AG09319 (cell line): ENCODE data around the gene SERGEF.
A peak's percentile ranks its signal among the peaks of the same experiment; 100 is the strongest.

Source experiments
- DNase-seq: peaks from one replicate; pipeline ENCODE4 v3.0.0-alpha.2; 2010; ENCODE audit warnings: low read depth; ENCODE audit errors: extremely low read depth
- TF ChIP-seq, protein P1 (sequence below): IDR thresholded peaks from 2 replicates; pipeline ENCODE4 v1.5.1; 2011; ENCODE audit warnings: low read depth, mild to moderate bottlenecking, inconsistent platforms, low read length, moderate library complexity

SERGEF gene

DNA sequence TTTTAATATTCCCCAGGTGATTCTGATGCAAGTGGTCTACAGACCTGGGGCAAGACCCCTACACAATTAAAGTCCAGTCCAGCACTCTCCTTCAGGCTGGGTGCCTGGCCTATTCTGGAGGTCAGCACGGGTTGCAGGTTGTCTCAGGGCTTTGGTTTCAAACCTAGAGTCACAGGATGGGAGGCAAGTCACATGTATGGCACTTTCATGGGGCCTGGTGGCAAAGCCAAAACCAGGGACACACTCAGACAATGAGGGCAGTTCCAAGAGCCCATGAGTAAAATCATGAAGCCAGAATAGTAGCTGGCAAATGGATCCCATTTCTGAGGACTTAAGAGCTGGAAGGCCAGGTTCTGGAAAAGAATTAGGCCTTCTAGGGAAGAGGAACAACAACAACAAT lies 181.6 kb downstream of the SERGEF start:
- no peak for DNase-seq
- TF ChIP-seq, protein P1, sequence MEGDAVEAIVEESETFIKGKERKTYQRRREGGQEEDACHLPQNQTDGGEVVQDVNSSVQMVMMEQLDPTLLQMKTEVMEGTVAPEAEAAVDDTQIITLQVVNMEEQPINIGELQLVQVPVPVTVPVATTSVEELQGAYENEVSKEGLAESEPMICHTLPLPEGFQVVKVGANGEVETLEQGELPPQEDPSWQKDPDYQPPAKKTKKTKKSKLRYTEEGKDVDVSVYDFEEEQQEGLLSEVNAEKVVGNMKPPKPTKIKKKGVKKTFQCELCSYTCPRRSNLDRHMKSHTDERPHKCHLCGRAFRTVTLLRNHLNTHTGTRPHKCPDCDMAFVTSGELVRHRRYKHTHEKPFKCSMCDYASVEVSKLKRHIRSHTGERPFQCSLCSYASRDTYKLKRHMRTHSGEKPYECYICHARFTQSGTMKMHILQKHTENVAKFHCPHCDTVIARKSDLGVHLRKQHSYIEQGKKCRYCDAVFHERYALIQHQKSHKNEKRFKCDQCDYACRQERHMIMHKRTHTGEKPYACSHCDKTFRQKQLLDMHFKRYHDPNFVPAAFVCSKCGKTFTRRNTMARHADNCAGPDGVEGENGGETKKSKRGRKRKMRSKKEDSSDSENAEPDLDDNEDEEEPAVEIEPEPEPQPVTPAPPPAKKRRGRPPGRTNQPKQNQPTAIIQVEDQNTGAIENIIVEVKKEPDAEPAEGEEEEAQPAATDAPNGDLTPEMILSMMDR = no peak

DNA sequence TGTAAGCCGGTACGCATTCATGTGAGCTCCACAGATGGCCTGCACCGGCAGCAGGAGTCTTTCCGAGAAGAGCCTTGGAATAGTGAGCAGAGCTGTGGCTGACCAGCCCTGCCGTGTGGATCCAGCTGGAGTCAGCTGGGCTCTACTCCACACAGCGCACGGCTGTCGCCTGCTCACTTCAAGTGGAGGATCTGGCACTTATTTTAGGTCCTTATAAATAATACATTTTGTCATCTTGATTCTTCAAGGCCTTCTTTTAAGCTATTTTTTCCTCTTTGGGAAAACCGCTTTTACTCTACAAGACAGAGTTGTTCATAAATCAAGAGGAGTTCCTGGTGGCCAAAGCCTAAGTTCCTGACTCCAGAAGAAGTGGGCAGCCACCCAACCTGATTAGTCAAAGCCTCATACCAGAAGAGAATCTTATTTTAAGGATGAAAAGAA lies 184.5 kb downstream of the SERGEF start:
- DNase-seq = no peak
- TF ChIP-seq, protein P1 = no peak

DNA sequence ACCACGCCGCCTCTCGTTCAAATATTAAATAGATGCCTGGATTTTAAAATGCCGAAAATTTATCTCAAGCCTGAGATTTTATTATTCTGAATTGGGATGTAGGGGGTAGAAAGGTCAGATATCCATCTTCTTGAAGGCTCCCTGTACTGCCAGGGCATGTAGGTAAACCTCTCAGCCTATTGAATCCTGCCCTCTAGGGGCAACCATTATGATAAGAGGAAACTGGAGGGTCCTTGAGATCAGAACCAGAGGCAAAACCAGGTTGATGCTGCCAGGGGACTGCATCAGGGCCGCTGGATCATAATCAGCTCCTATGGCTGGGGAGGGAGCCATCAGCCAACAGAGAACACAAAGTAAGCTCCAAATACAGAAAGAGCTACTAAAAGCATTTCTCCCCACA lies 185.8 kb downstream of the SERGEF start:
- no peak for DNase-seq
- TF ChIP-seq, protein P1 = no peak; the same call in 1 of the 2 replicates

DNA sequence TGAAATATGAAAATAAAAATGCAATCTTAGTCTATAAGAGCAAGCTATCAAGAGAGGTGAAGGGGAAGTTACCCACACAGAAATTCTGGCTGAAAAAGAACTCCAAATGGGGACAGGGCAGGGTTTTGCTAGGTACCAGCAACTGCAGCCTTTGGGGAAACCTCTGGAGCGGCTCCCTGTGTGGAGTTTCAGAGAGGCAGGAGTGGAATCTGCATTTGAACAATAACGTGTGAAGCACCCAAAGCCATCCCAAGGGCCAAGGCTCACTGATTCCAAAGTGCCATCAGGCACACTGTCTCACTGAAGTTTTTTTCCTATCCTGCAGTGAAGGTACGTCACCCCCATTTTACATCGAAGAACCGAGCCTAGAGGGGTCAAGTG lies 190.5 kb downstream of the SERGEF start:
- TF ChIP-seq, protein P1 = no peak
- no peak for DNase-seq

DNA sequence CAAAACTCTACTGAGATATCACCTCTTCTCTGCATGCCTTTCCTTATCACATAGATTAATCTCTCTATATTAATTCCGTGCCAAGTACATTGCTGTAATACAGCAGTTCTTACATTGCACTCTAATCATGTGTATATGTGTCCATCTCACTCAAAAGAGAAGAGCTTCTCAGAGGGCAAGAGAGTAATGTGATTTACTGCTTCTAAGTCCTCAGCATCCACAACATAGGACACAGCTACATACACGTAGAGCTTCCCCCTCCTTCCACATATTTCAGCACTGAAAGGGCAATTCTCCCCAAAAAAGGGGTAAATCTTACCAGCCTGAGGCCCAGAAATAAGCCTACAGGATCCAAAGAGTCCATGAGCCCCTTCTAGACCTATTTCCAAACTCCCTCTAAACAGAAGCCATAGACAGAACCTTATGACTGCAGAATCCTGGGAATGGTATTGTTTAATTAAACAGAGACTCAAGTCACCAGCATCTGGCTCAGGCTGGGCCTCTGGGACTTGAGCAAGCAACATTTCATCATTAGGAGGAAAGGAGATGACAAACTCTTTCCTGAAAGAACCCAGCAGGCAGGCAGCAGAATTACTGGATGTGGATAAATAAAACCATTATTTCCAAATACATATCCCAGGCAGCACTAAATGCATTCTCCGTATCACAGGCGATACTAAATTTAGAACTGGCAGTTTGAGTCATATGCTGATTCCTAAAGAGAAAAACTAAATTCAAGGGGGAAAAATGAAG lies 191.0 kb downstream of the SERGEF start:
- TF ChIP-seq, protein P1 = no peak
- peak; percentile 16 for DNase-seq

DNA sequence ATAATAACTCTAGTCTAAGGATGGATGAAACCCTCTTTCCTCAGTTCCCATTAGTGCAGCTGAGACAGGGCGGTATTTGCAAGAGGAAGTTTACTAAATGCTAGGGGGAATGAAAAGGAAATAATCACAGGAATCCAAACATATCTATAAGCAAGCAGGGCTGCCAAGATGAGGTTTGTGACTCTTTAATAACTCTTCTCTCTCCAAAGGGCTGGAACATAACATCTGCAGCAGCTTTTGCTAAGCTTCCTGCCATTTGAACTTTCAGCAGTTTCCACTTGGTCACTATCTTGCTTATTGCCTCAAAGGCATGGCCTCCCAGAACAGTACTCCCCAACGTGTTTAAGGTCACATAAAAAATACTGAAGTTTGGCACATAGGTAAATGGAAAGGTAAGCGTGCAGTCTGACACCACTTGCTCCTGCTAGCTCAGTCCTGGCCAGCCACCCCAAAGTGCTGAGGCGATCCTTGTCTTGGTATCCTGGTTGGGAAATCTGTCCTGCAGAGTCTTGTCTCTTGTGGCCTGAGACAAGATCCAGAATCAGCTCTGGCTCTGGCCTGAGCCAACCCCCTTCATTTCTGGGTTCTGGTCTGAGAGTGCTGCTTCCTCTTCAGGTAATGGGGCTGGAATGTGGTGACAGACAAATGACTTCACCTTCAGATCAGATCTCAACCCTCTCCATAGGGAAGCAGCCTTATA lies 196.5 kb downstream of the SERGEF start:
- DNase-seq = no peak
- TF ChIP-seq, protein P1 = no peak

DNA sequence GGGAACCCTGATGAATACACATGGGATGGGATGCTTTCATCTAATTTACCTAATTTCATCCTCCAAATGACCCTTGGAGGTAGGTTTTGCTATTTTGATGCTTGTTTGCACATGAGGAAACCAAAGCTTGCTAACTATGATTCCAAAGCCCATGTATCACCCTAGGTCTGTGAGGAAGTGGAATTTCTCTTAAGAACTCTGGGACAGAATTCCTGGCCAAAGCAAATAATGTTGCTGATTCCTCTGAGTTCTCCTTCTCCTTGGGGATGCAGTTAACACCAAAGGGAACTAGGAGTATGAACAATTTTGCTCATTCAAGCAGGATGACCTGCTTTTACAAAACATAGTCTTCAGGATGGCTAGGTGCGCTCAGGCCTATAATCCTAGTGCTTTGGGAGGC lies 198.3 kb downstream of the SERGEF start:
- DNase-seq = no peak
- TF ChIP-seq, protein P1 = no peak
